ENCODE data around the gene FSTL4. TPM values are rescaled to one million over a fixed set of nuclear protein-coding genes. Genes with fewer than 3 reads are reported as not detected.

FSTL4 gene
- total and polyA plus RNA-seq, 2 of the 13 experiments (the other 11 are each of a cell fraction or from before 2014, with no cell fraction given), result 2.1 to 3.0 TPM

DNA sequence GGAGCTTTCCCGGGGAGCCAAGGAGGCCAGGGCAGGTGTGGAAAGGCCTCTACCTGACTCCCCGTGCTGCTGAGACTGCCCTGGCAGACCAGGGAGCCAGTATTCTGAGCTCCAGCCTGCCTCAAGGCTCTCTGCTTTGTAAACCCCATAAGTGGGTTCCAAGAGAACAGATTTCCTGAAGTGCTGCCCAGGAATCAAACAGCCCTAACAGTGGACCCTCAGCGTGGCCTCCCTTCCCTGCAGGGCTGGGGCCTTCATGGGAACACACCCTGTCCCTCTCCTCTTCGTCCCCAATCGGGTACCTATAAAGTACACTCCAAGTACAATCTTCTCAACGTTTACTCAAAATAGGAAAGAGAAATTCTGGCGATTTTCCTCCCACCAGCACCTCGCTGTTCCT is 252.5 kb downstream of the FSTL4 start:
- BruUV-seq (replicated peaks), result no TSS peak
- H3K9ac ChIP-seq (ENCODE audit: insufficient read depth, low read depth, low read length), result no peak overlapping the region
- H2AFZ ChIP-seq (ENCODE audit: low read length), result no peak overlapping the region
- in situ Hi-C loops (cut with HindIII; ENCODE audit: extremely low pct_ligation_motif_present, low pct_unique_long_range_greater_than_20kb), result no loop called here
- no peaks in the 10 kb centered on the region for H4K20me1 ChIP-seq (ENCODE audit: insufficient read depth, low read length)
- no peak for DNase-seq (ENCODE audit: low spot score)
- no peaks in the 10 kb centered on the region for H3K36me3 ChIP-seq (replicated peaks in 1 of 2; ENCODE audit: control insufficient read depth in 1 of 2, insufficient read depth in 2 of 2, low read length in 2 of 2)
- intact Hi-C loops (cut with micrococcal nuclease; ENCODE audit: unreplicated experiment), result no loop called here
- no peak overlapping the region for H3K4me3 ChIP-seq (replicated peaks in 1 of 3; ENCODE audit: insufficient read depth in 1 of 3, low read depth in 2 of 3, low read length in 3 of 3)
- peaks cover 0 to 20% of the 10 kb centered on the region in 2 experiments; a peak in 1 of 5 replicates for H3K27me3 ChIP-seq (ENCODE audit: control insufficient read depth in 1 of 2, insufficient read depth in 2 of 2, low read length in 2 of 2)
- no peak overlapping the region for H3K27ac ChIP-seq (ENCODE audit: extremely low read length, insufficient read depth, low read length)
- no peak for FAIRE-seq
- no peak for ATAC-seq
- H3K4me2 ChIP-seq (ENCODE audit: low read depth, low read length), result no peak overlapping the region
- POLR2A ChIA-PET, result no interaction called here
- no peaks in the 10 kb centered on the region for H3K9me3 ChIP-seq (ENCODE audit: low read length)
- WGBS (ENCODE audit: low lambda C conversion rate), result under 1% methylated on average over 7 of the region's 8 CpGs
- TF ChIP-seq TBX2 (CRISPR knock-in tag; IDR thresholded peaks at IDR 0.05; ENCODE audit: borderline replicate concordance), result no peak
- TF ChIP-seq RFX5 (IDR thresholded peaks at IDR 0.05; ENCODE audit: low read depth, low read length), result no peak
- TF ChIP-seq, protein P1, sequence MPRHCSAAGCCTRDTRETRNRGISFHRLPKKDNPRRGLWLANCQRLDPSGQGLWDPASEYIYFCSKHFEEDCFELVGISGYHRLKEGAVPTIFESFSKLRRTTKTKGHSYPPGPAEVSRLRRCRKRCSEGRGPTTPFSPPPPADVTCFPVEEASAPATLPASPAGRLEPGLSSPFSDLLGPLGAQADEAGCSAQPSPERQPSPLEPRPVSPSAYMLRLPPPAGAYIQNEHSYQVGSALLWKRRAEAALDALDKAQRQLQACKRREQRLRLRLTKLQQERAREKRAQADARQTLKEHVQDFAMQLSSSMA (CRISPR knock-in tag; IDR thresholded peaks at IDR 0.05), result no peak
- TF ChIP-seq, protein P2, sequence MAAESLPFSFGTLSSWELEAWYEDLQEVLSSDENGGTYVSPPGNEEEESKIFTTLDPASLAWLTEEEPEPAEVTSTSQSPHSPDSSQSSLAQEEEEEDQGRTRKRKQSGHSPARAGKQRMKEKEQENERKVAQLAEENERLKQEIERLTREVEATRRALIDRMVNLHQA (CRISPR knock-in tag; IDR thresholded peaks at IDR 0.05), result no peak
- TF ChIP-seq ZNF3 (CRISPR knock-in tag; IDR thresholded peaks at IDR 0.05), result no peak
- TF ChIP-seq MTF1 (CRISPR knock-in tag; IDR thresholded peaks at IDR 0.05), result no peak
- TF ChIP-seq, protein P3, sequence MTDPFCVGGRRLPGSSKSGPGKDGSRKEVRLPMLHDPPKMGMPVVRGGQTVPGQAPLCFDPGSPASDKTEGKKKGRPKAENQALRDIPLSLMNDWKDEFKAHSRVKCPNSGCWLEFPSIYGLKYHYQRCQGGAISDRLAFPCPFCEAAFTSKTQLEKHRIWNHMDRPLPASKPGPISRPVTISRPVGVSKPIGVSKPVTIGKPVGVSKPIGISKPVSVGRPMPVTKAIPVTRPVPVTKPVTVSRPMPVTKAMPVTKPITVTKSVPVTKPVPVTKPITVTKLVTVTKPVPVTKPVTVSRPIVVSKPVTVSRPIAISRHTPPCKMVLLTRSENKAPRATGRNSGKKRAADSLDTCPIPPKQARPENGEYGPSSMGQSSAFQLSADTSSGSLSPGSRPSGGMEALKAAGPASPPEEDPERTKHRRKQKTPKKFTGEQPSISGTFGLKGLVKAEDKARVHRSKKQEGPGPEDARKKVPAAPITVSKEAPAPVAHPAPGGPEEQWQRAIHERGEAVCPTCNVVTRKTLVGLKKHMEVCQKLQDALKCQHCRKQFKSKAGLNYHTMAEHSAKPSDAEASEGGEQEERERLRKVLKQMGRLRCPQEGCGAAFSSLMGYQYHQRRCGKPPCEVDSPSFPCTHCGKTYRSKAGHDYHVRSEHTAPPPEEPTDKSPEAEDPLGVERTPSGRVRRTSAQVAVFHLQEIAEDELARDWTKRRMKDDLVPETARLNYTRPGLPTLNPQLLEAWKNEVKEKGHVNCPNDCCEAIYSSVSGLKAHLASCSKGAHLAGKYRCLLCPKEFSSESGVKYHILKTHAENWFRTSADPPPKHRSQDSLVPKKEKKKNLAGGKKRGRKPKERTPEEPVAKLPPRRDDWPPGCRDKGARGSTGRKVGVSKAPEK (CRISPR knock-in tag; IDR thresholded peaks at IDR 0.05; ENCODE audit: borderline replicate concordance), result no peak
- TF ChIP-seq ZFP36L1 (CRISPR knock-in tag; IDR thresholded peaks at IDR 0.05), result no peak
- CTCF ChIA-PET (ENCODE audit: low intra/inter-chr PET ratio, low total read pairs), result no interaction called here
- no peaks in the 10 kb centered on the region for H3K4me1 ChIP-seq (ENCODE audit: insufficient read depth, low read length)
- H3K79me2 ChIP-seq (ENCODE audit: insufficient read depth, low read length), result no peaks in the 10 kb centered on the region

Measured in HepG2 (cell line).